DMS114 treated with DMSO at 0.1 percent for 48 hours (cell line): ENCODE results near the gene LIMK2.
"Not testable (repeated sequence)": the region's sequence is repeated elsewhere in the genome, so short reads cannot be mapped to it uniquely, and the experiment has no call there.

ENCODE experiments used
- DNase-seq: peaks from one replicate; lab custom pipeline; 2025; ENCODE audit not compliant: unreplicated experiment; lab: John Stamatoyannopoulos, UW

LIMK2 gene

GRCh38 chr22:31211862-31212730 lies at the start of gene LIMK2:
LIMK2 (plus strand) TSS chr22:31212298; CDS start chr22:31212409, 111 bp downstream.
- DNase-seq = peak; percentile 71

GRCh38 chr22:31170971-31171370 lies 41.1 kb upstream of the LIMK2 start:
- no peak for DNase-seq

- DNase-seq = not testable (repeated sequence)
Measured at GRCh38 chr22:31171734-31172133, 40.4 kb upstream of the LIMK2 start.

GRCh38 chr22:31173386-31174145 lies 38.5 kb upstream of the LIMK2 start:
- no peak for DNase-seq

GRCh38 chr22:31176923-31177322 lies 35.2 kb upstream of the LIMK2 start:
- no peak for DNase-seq

GRCh38 chr22:31177420-31178162 lies 34.5 kb upstream of the LIMK2 start:
- DNase-seq = no peak

- no peak for DNase-seq
Measured at GRCh38 chr22:31178859-31179258, 33.2 kb upstream of the LIMK2 start.

- no peak for DNase-seq
Measured at GRCh38 chr22:31179345-31179744, 32.8 kb upstream of the LIMK2 start.

GRCh38 chr22:31184015-31184414 lies 28.1 kb upstream of the LIMK2 start:
- no peak for DNase-seq

- DNase-seq = no peak
Measured at GRCh38 chr22:31185056-31185455, 27.0 kb upstream of the LIMK2 start.

- no peak for DNase-seq
Measured at GRCh38 chr22:31187627-31188026, 24.5 kb upstream of the LIMK2 start.

- DNase-seq = no peak
Measured at GRCh38 chr22:31192513-31192912, 19.6 kb upstream of the LIMK2 start.

GRCh38 chr22:31193092-31193491 lies 19.0 kb upstream of the LIMK2 start:
- DNase-seq = no peak

GRCh38 chr22:31194681-31195080 lies 17.4 kb upstream of the LIMK2 start:
- DNase-seq = not testable (repeated sequence)

- no peak for DNase-seq
Measured at GRCh38 chr22:31199187-31199586, 12.9 kb upstream of the LIMK2 start.

- DNase-seq = not testable (repeated sequence)
Measured at GRCh38 chr22:31204352-31204984, 7.6 kb upstream of the LIMK2 start.

GRCh38 chr22:31205059-31205458 lies 7.0 kb upstream of the LIMK2 start:
- DNase-seq = not testable (repeated sequence)

GRCh38 chr22:31206460-31206859 lies 5.6 kb upstream of the LIMK2 start:
- DNase-seq = not testable (repeated sequence)

- no peak for DNase-seq
Measured at GRCh38 chr22:31206896-31207687, 5.0 kb upstream of the LIMK2 start.
